NCI-H146 (cell line): Measurements from ENCODE around the gene PXMP2.
"Not testable (repeated sequence)": the region's sequence is repeated elsewhere in the genome, so short reads cannot be mapped to it uniquely, and the experiment has no call there.

Experiments used
- DNase-seq: peaks from one replicate; lab custom pipeline; 2025; lab: John Stamatoyannopoulos, UW

Gene PXMP2

GRCh38 chr12:132753670-132754069 is 66.3 kb downstream of the PXMP2 start:
- not testable (repeated sequence) for DNase-seq

- no peak for DNase-seq
Observed at GRCh38 chr12:132754160-132754932, 67.0 kb downstream of the PXMP2 start.
